HEK293 (cell line): ENCODE results near the gene DZIP3.

Experiments used
- EGR2 ChIP-seq: fragments of 450-650 bp; formaldehyde crosslinking; IDR thresholded peaks from 2 replicates; pipeline ENCODE4 v1.5.1; 2016; ENCODE audit warnings: low read depth, missing biosample characterization, missing genetic modification characterization
- HOXA7 ChIP-seq: sonication (generic); formaldehyde crosslinking; IDR thresholded peaks from 2 replicates; pipeline ENCODE4 v1.8.1; 2022; ENCODE audit warnings: missing genetic modification reagents, borderline replicate concordance
- MZF1 ChIP-seq: fragments of 450-650 bp; formaldehyde crosslinking; IDR thresholded peaks from 2 replicates; pipeline ENCODE4 v1.5.1; 2017; ENCODE audit warnings: missing biosample characterization, missing genetic modification characterization, borderline replicate concordance
- PRDM1 ChIP-seq: fragments of 450-650 bp; formaldehyde crosslinking; IDR thresholded peaks from 2 replicates; pipeline ENCODE4; 2016; ENCODE audit warnings: missing biosample characterization, missing genetic modification characterization
- SP3 ChIP-seq: fragments of 450-650 bp; formaldehyde crosslinking; IDR thresholded peaks from 2 replicates; pipeline ENCODE4 v1.5.1; 2016; ENCODE audit warnings: missing biosample characterization, missing genetic modification characterization
- TRIM28 ChIP-seq: IDR thresholded peaks from 2 replicates; pipeline ENCODE4 v1.6.1; 2011; ENCODE audit warnings: low read length, control low read depth, borderline replicate concordance
- WT1 ChIP-seq: fragments of 450-650 bp; formaldehyde crosslinking; IDR thresholded peaks from 2 replicates; pipeline ENCODE4 v1.5.1; 2016; ENCODE audit warnings: missing biosample characterization, missing genetic modification characterization
- ZNF175 ChIP-seq: fragments of 450-650 bp; formaldehyde crosslinking; IDR thresholded peaks from 2 replicates; pipeline ENCODE4 v1.5.1; 2016; ENCODE audit warnings: missing biosample characterization, missing genetic modification characterization
- ZNF2 ChIP-seq: fragments of 450-650 bp; formaldehyde crosslinking; IDR thresholded peaks from 2 replicates; pipeline ENCODE4 v1.5.1; 2016; ENCODE audit warnings: missing biosample characterization, missing genetic modification characterization
- ZNF202 ChIP-seq: fragments of 450-650 bp; formaldehyde crosslinking; IDR thresholded peaks from 2 replicates; pipeline ENCODE4 v1.5.1; 2016; ENCODE audit warnings: missing biosample characterization, missing genetic modification characterization, borderline replicate concordance
- ZNF221 ChIP-seq: fragments of 450-650 bp; formaldehyde crosslinking; IDR thresholded peaks from 2 replicates; pipeline ENCODE4 v1.5.1; 2017; ENCODE audit warnings: missing biosample characterization, missing genetic modification characterization, borderline replicate concordance
- ZNF37A ChIP-seq: fragments of 450-650 bp; IDR thresholded peaks from 2 replicates; pipeline ENCODE4 v1.5.1; 2018; ENCODE audit warnings: missing biosample characterization, missing genetic modification characterization
- ZNF510 ChIP-seq: fragments of 450-650 bp; formaldehyde crosslinking; IDR thresholded peaks from 2 replicates; pipeline ENCODE4 v1.5.1; 2018; ENCODE audit warnings: mild to moderate bottlenecking, missing genetic modification characterization, missing biosample characterization; ENCODE audit not compliant: insufficient replicate concordance
- ZNF623 ChIP-seq: fragments of 450-650 bp; formaldehyde crosslinking; IDR thresholded peaks from 2 replicates; pipeline ENCODE4 v1.5.1; 2016; ENCODE audit warnings: missing biosample characterization, missing genetic modification characterization
- ZNF664 ChIP-seq: fragments of 450-650 bp; formaldehyde crosslinking; IDR thresholded peaks from 2 replicates; pipeline ENCODE4 v1.5.1; 2016; ENCODE audit warnings: missing biosample characterization, missing genetic modification characterization
- TF ChIP-seq, protein P1 (sequence below): fragments of 450-650 bp; formaldehyde crosslinking; optimal IDR thresholded peaks from 2 replicates; pipeline ENCODE3; 2016; ENCODE audit warnings: missing biosample characterization, mild to moderate bottlenecking, missing genetic modification characterization
- TF ChIP-seq, protein P2 (sequence below): fragments of 450-650 bp; formaldehyde crosslinking; IDR thresholded peaks from 2 replicates; pipeline ENCODE4 v1.5.1; 2016; ENCODE audit warnings: missing biosample characterization, missing genetic modification characterization
- TF ChIP-seq, protein P3 (sequence below): fragments of 450-650 bp; formaldehyde crosslinking; IDR thresholded peaks from 2 replicates; pipeline ENCODE4 v1.5.1; 2016; ENCODE audit warnings: missing biosample characterization, missing genetic modification characterization, borderline replicate concordance
- TF ChIP-seq, protein P4 (sequence below): fragments of 450-650 bp; formaldehyde crosslinking; IDR thresholded peaks from 2 replicates; pipeline ENCODE4 v1.5.1; 2017; ENCODE audit warnings: missing biosample characterization, missing genetic modification characterization
- TF ChIP-seq, protein P5 (sequence below): sonication (generic); formaldehyde crosslinking; IDR thresholded peaks from 2 replicates; pipeline ENCODE4 v1.8.1; 2022; ENCODE audit warnings: mild to moderate bottlenecking, moderate library complexity, missing genetic modification reagents
- TF ChIP-seq, protein P6 (sequence below): fragments of 450-650 bp; formaldehyde crosslinking; IDR thresholded peaks from 2 replicates; pipeline ENCODE4 v1.5.1; 2016; ENCODE audit warnings: missing biosample characterization, missing genetic modification characterization
- TF ChIP-seq, protein P7 (sequence below): fragments of 450-650 bp; formaldehyde crosslinking; IDR thresholded peaks from 2 replicates; pipeline ENCODE4 v1.5.1; 2016; ENCODE audit warnings: missing biosample characterization, missing genetic modification characterization
- TF ChIP-seq, protein P8 (sequence below): fragments of 450-650 bp; formaldehyde crosslinking; IDR thresholded peaks from 2 replicates; pipeline ENCODE4 v1.5.1; 2016; ENCODE audit warnings: missing biosample characterization, missing genetic modification characterization, borderline replicate concordance

The DZIP3 gene

DNA sequence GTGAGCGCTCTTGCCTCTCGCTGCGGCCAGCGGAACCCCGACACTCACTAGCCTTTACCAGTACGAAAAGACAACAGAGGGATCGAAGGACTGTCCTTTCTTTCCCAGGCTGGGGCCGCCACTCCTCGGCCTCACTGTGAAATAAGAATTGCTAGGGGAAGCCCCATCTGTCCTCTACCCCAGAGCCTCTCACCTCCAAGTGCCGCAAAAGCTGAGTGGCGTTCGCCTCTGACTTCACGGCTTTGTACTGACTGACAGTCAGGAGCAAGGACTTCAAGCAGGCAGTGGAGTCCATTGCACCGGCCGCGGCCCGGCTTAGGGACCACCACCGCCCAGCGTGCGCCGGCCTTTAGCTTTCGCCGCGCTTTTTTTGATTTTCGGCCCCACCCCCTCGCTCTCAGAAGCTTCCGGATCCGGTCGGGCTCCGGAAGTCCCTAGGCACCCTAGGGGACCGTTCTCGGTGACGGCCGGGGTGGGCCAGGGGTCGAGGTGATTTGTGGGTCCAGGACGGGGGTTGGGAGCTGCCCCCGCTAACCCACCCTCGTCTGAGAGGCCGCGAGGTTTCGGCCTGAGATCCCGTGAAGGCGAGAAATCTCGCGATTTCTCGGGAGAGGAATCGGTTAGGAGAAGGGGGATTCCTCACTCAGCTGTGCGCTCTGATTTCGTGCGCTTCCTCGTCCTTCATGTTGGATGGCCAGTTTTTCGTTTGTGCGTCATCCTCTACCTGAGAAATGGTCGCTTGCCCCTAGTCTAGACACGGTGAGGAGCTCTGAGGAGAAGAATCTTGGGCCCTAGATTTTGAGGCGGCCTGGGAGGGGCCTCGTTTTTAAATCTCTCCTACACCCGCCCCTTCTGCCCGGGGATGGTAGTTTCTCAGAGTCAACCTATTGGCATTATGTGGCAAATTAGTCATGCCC, at the start of gene DZIP3, which contains the start of gene CIP2A (continued):
- no peak for TF ChIP-seq ZNF202 (tag by site-specific recombination)
- TF ChIP-seq ZNF510 (tag by site-specific recombination), result no peak
- no peak; the same call in 1 of the 2 replicates for TF ChIP-seq ZNF2 (tag by site-specific recombination)
- TF ChIP-seq, protein P1, sequence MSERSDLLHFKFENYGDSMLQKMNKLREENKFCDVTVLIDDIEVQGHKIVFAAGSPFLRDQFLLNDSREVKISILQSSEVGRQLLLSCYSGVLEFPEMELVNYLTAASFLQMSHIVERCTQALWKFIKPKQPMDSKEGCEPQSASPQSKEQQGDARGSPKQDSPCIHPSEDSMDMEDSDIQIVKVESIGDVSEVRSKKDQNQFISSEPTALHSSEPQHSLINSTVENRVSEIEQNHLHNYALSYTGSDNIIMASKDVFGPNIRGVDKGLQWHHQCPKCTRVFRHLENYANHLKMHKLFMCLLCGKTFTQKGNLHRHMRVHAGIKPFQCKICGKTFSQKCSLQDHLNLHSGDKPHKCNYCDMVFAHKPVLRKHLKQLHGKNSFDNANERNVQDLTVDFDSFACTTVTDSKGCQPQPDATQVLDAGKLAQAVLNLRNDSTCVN, result peak; percentile 29
- TF ChIP-seq, protein P2, sequence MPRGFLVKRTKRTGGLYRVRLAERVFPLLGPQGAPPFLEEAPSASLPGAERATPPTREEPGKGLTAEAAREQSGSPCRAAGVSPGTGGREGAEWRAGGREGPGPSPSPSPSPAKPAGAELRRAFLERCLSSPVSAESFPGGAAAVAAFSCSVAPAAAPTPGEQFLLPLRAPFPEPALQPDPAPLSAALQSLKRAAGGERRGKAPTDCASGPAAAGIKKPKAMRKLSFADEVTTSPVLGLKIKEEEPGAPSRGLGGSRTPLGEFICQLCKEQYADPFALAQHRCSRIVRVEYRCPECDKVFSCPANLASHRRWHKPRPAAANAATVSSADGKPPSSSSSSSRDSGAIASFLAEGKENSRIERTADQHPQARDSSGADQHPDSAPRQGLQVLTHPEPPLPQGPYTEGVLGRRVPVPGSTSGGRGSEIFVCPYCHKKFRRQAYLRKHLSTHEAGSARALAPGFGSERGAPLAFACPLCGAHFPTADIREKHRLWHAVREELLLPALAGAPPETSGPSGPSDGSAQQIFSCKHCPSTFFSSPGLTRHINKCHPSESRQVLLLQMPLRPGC (tag by site-specific recombination), result no peak
- no peak for TF ChIP-seq ZNF623 (tag by site-specific recombination)
- TF ChIP-seq, protein P3, sequence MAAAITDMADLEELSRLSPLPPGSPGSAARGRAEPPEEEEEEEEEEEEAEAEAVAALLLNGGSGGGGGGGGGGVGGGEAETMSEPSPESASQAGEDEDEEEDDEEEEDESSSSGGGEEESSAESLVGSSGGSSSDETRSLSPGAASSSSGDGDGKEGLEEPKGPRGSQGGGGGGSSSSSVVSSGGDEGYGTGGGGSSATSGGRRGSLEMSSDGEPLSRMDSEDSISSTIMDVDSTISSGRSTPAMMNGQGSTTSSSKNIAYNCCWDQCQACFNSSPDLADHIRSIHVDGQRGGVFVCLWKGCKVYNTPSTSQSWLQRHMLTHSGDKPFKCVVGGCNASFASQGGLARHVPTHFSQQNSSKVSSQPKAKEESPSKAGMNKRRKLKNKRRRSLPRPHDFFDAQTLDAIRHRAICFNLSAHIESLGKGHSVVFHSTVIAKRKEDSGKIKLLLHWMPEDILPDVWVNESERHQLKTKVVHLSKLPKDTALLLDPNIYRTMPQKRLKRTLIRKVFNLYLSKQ, result no peak
- TF ChIP-seq PRDM1 (tag by site-specific recombination), result no peak
- peak; percentile 76 for TF ChIP-seq EGR2 (tag by site-specific recombination)
- TF ChIP-seq, protein P4, sequence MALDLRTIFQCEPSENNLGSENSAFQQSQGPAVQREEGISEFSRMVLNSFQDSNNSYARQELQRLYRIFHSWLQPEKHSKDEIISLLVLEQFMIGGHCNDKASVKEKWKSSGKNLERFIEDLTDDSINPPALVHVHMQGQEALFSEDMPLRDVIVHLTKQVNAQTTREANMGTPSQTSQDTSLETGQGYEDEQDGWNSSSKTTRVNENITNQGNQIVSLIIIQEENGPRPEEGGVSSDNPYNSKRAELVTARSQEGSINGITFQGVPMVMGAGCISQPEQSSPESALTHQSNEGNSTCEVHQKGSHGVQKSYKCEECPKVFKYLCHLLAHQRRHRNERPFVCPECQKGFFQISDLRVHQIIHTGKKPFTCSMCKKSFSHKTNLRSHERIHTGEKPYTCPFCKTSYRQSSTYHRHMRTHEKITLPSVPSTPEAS (tag by site-specific recombination), result no peak
- TF ChIP-seq SP3, result peak; percentile 62
- TF ChIP-seq, protein P5, sequence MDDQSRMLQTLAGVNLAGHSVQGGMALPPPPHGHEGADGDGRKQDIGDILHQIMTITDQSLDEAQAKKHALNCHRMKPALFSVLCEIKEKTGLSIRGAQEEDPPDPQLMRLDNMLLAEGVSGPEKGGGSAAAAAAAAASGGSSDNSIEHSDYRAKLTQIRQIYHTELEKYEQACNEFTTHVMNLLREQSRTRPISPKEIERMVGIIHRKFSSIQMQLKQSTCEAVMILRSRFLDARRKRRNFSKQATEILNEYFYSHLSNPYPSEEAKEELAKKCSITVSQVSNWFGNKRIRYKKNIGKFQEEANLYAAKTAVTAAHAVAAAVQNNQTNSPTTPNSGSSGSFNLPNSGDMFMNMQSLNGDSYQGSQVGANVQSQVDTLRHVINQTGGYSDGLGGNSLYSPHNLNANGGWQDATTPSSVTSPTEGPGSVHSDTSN (CRISPR knock-in tag), result 0 out of 2 replicates have a peak, but pooled peaks have one; percentile 28
- TF ChIP-seq, protein P6, sequence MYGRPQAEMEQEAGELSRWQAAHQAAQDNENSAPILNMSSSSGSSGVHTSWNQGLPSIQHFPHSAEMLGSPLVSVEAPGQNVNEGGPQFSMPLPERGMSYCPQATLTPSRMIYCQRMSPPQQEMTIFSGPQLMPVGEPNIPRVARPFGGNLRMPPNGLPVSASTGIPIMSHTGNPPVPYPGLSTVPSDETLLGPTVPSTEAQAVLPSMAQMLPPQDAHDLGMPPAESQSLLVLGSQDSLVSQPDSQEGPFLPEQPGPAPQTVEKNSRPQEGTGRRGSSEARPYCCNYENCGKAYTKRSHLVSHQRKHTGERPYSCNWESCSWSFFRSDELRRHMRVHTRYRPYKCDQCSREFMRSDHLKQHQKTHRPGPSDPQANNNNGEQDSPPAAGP (tag by site-specific recombination), result no peak
- no peak for TF ChIP-seq ZNF175 (tag by site-specific recombination)
- TF ChIP-seq ZNF221, result no peak
- no peak for TF ChIP-seq ZNF664 (tag by site-specific recombination)
- 0 out of 2 replicates have a peak, but pooled peaks have one; percentile 27 for TF ChIP-seq TRIM28
- no peak for TF ChIP-seq HOXA7 (CRISPR knock-in tag)
- TF ChIP-seq, protein P7, sequence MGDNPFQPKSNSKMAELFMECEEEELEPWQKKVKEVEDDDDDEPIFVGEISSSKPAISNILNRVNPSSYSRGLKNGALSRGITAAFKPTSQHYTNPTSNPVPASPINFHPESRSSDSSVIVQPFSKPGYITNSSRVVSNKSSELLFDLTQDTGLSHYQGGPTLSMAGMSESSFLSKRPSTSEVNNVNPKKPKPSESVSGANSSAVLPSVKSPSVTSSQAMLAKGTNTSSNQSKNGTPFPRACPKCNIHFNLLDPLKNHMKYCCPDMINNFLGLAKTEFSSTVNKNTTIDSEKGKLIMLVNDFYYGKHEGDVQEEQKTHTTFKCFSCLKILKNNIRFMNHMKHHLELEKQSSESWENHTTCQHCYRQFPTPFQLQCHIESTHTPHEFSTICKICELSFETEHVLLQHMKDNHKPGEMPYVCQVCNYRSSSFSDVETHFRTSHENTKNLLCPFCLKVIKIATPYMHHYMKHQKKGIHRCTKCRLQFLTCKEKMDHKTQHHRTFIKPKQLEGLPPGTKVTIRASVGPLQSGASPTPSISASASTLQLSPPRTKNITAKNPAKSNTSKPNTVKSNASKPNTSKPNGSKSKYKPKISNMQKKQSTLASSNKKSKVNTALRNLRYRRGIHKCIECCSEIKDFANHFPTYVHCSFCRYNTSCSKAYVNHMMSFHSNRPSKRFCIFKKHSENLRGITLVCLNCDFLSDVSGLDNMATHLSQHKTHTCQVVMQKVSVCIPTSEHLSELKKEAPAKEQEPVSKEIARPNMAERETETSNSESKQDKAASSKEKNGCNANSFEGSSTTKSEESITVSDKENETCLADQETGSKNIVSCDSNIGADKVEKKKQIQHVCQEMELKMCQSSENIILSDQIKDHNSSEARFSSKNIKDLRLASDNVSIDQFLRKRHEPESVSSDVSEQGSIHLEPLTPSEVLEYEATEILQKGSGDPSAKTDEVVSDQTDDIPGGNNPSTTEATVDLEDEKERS, result no peak
- TF ChIP-seq WT1 (tag by site-specific recombination), result no peak
- TF ChIP-seq, protein P8, sequence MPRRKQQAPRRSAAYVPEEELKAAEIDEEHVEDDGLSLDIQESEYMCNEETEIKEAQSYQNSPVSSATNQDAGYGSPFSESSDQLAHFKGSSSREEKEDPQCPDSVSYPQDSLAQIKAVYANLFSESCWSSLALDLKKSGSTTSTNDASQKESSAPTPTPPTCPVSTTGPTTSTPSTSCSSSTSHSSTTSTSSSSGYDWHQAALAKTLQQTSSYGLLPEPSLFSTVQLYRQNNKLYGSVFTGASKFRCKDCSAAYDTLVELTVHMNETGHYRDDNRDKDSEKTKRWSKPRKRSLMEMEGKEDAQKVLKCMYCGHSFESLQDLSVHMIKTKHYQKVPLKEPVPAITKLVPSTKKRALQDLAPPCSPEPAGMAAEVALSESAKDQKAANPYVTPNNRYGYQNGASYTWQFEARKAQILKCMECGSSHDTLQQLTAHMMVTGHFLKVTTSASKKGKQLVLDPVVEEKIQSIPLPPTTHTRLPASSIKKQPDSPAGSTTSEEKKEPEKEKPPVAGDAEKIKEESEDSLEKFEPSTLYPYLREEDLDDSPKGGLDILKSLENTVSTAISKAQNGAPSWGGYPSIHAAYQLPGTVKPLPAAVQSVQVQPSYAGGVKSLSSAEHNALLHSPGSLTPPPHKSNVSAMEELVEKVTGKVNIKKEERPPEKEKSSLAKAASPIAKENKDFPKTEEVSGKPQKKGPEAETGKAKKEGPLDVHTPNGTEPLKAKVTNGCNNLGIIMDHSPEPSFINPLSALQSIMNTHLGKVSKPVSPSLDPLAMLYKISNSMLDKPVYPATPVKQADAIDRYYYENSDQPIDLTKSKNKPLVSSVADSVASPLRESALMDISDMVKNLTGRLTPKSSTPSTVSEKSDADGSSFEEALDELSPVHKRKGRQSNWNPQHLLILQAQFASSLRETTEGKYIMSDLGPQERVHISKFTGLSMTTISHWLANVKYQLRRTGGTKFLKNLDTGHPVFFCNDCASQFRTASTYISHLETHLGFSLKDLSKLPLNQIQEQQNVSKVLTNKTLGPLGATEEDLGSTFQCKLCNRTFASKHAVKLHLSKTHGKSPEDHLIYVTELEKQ (tag by site-specific recombination), result no peak
- TF ChIP-seq ZNF37A, result no peak
- peak; percentile 82 for TF ChIP-seq MZF1 (tag by site-specific recombination)
